ENCODE measurements around the gene NOB1.

GRCh38 chr16:69727916-69728270 is 26.8 kb downstream of the NOB1 start:
- peak; percentile 45 for TF ChIP-seq MYC (IDR thresholded peaks at IDR 0.05; ENCODE audit: low read depth, low read length)
- TF ChIP-seq MYC (CRISPR knock-in tag; IDR thresholded peaks at IDR 0.05; ENCODE audit: borderline replicate concordance, low read depth): no peak
- no peak for TF ChIP-seq ZBTB49 (CRISPR knock-in tag; IDR thresholded peaks at IDR 0.05; ENCODE audit: borderline replicate concordance)
- TF ChIP-seq POLR2A (conservative IDR thresholded peaks at IDR 0.05): no peak
- no peak for TF ChIP-seq HMGN3 (IDR thresholded peaks at IDR 0.05; ENCODE audit: borderline replicate concordance, extremely low read depth, insufficient read length, low read depth, low read length)
- no peak for TF ChIP-seq SPI1 (IDR thresholded peaks at IDR 0.05; ENCODE audit: borderline replicate concordance, low read depth, low read length)
- TF ChIP-seq ZNF592 (IDR thresholded peaks at IDR 0.05): peak; percentile 61; the same call in 1 of the 2 replicates
- TF ChIP-seq TEAD1 (CRISPR knock-in tag; IDR thresholded peaks at IDR 0.05): no peak
- no peak for TF ChIP-seq LEF1 (IDR thresholded peaks at IDR 0.05)
- TF ChIP-seq MAFK (IDR thresholded peaks at IDR 0.05; ENCODE audit: low read length): no peak
- TF ChIP-seq NFYB (IDR thresholded peaks at IDR 0.05; ENCODE audit: extremely low read depth, insufficient read length): no peak

Data from K562 (cell line).